GM23338 (cell line): ENCODE data around the gene RAB31. TPM values are rescaled to one million over a fixed set of nuclear protein-coding genes. Genes with fewer than 3 reads are reported as not detected.

Experiments
- ATAC-seq: fragments of 200-7000 bp; cut with Tn5 transposase; 3 replicates; pipeline ENCODE4 v1.9.1; 2020
- DNase-seq: peaks from one replicate; pipeline ENCODE4 v3.0.0-alpha.2; 2015; ENCODE audit warnings: low spot score
- H2AFZ ChIP-seq: fragments of 200-600 bp; sonication (generic); 2 replicates; pipeline ENCODE4 v1.8.0; 2016; ENCODE audit warnings: antibody characterized with exemption, mild to moderate bottlenecking, moderate library complexity
- H3F3A ChIP-seq: fragments of 200-600 bp; sonication (generic); replicated peaks from 2 replicates; pipeline ENCODE4 v1.8.0; 2017; ENCODE audit warnings: antibody characterized with exemption, mixed run types, low read depth
- H3K27ac ChIP-seq: fragments of 200-600 bp; sonication (generic); 2 replicates; pipeline ENCODE4 v1.6.1; 2016; ENCODE audit warnings: low read depth
- H3K27me3 ChIP-seq: fragments of 200-600 bp; sonication (generic); 2 replicates; pipeline ENCODE4 v1.8.0; 2016; ENCODE audit warnings: mild to moderate bottlenecking, mixed run types, moderate library complexity; ENCODE audit not compliant: insufficient read depth
- H3K36me3 ChIP-seq: fragments of 200-600 bp; sonication (generic); 2 replicates; pipeline ENCODE4 v1.8.0; 2016; ENCODE audit warnings: mild to moderate bottlenecking; ENCODE audit not compliant: insufficient read depth
- H3K4me1 ChIP-seq: fragments of 200-600 bp; sonication (generic); 2 replicates; pipeline ENCODE4 v1.8.0; 2016; ENCODE audit warnings: mild to moderate bottlenecking, moderate library complexity; ENCODE audit not compliant: insufficient read depth
- H3K4me2 ChIP-seq: fragments of 200-600 bp; sonication (generic); 2 replicates; pipeline ENCODE4 v1.7.1; 2017; ENCODE audit warnings: mixed run types
- H3K4me3 ChIP-seq: fragments of 200-600 bp; sonication (generic); 2 replicates; pipeline ENCODE4 v1.6.1; 2016; ENCODE audit warnings: mixed run types
- H3K79me2 ChIP-seq: fragments of 200-600 bp; sonication (generic); replicated peaks from 2 replicates; pipeline ENCODE4 v1.8.0; 2017; ENCODE audit warnings: mild to moderate bottlenecking; ENCODE audit not compliant: insufficient read depth
- H3K9me2 ChIP-seq: fragments of 200-600 bp; sonication (generic); 2 replicates; pipeline ENCODE4 v1.8.0; 2017; ENCODE audit not compliant: insufficient read depth
- H4K20me1 ChIP-seq: fragments of 200-600 bp; sonication (generic); replicated peaks from 2 replicates; pipeline ENCODE4 v1.8.0; 2017; ENCODE audit warnings: mild to moderate bottlenecking; ENCODE audit not compliant: insufficient read depth
- H3K27ac Mint-ChIP-seq: 2 replicates; pipeline ENCODE4 v1.8.0; 2020; ENCODE audit warnings: inconsistent platforms, mild to moderate bottlenecking, moderate library complexity, mixed read lengths
- H3K27me3 Mint-ChIP-seq: 3 replicates; pipeline ENCODE4 v1.8.0; 2022; ENCODE audit warnings: low read depth, mild to moderate bottlenecking, moderate library complexity, mixed read lengths, inconsistent platforms; ENCODE audit not compliant: insufficient read depth, poor library complexity
- H3K36me3 Mint-ChIP-seq: 3 replicates; pipeline ENCODE4 v1.8.0; 2021; ENCODE audit warnings: low read depth, mild to moderate bottlenecking, inconsistent platforms, moderate library complexity, mixed read lengths
- H3K4me1 Mint-ChIP-seq: 3 replicates; pipeline ENCODE4 v1.8.0; 2020; ENCODE audit warnings: mild to moderate bottlenecking, inconsistent platforms, mixed read lengths
- H3K4me3 Mint-ChIP-seq: 3 replicates; pipeline ENCODE4 v1.8.0; 2021; ENCODE audit warnings: moderate library complexity, mild to moderate bottlenecking, inconsistent platforms, mixed read lengths
- H3K9me3 Mint-ChIP-seq: 3 replicates; pipeline ENCODE4 v1.8.0; 2020; ENCODE audit warnings: moderate library complexity, mild to moderate bottlenecking, inconsistent platforms, mixed read lengths
- CREB1 ChIP-seq: fragments of 250-450 bp; sonication (Bioruptor Pico); IDR thresholded peaks from 2 replicates; pipeline ENCODE4 v1.5.0; 2020; ENCODE audit warnings: low read depth, mild to moderate bottlenecking, moderate library complexity
- EZH2phosphoT487 ChIP-seq: fragments of 200-600 bp; sonication (generic); IDR thresholded peaks from one replicate; pipeline ENCODE4 v1.8.1; 2018; ENCODE audit warnings: antibody characterized with exemption; ENCODE audit not compliant: unreplicated experiment
- JUNB ChIP-seq: IDR thresholded peaks from one replicate; pipeline ENCODE4 v1.6.1; 2016; ENCODE audit warnings: antibody characterized with exemption; ENCODE audit not compliant: unreplicated experiment
- NANOG ChIP-seq: IDR thresholded peaks from 2 replicates; pipeline ENCODE4 v1.6.1; 2016; ENCODE audit warnings: antibody characterized with exemption, borderline replicate concordance
- POLR2AphosphoS5 ChIP-seq: IDR thresholded peaks from 2 replicates; pipeline ENCODE4 v1.6.1; 2016; ENCODE audit warnings: antibody characterized with exemption, low read depth
- ZNF114 ChIP-seq: fragments of 250-450 bp; sonication (Bioruptor Pico); IDR thresholded peaks from 2 replicates; pipeline ENCODE4 v1.5.0; 2020; ENCODE audit warnings: mild to moderate bottlenecking, moderate library complexity
- ZNF331 ChIP-seq: fragments of 250-450 bp; sonication (Bioruptor Pico); IDR thresholded peaks from 2 replicates; pipeline ENCODE4 v1.5.0; 2020; ENCODE audit warnings: low read depth, mild to moderate bottlenecking, moderate library complexity
- polyA plus RNA-seq: library from polyadenylated mRNA; unstranded; fragments of >200 nt; fragmentation: Nextera tagmentation; extraction: Ambion mirVana; gene quantifications from 2 replicates; pipeline ENCODE4 v1.2.1, GENCODE V29; 2016
- total RNA-seq: library from RNA; depleted of rRNA; stranded (reverse); fragments of >200 nt; shearing (Covaris generic); gene quantifications from 2 replicates; pipeline ENCODE4 v1.2.3, GENCODE V29; 2014
- TF ChIP-seq, protein P1 (sequence below), 2 experiments: fragments of 200-600 bp in 1 of 2; sonication (generic) in 1 of 2; conservative IDR thresholded peaks; 2 replicates each; pipeline versions ENCODE4 v1.5.1 to v1.6.1; 2016 to 2017; ENCODE audit warnings: antibody characterized with exemption in 2 of 2, low read depth in 2 of 2, mild to moderate bottlenecking in 2 of 2, moderate library complexity in 1 of 2
- TF ChIP-seq, protein P2 (sequence below): IDR thresholded peaks from one replicate; pipeline ENCODE4 v1.6.1; 2018; ENCODE audit warnings: antibody characterized with exemption; ENCODE audit not compliant: unreplicated experiment
- TF ChIP-seq, protein P3 (sequence below): IDR thresholded peaks from 2 replicates; pipeline ENCODE4 v1.6.1; 2016; ENCODE audit warnings: antibody characterized with exemption
- TF ChIP-seq, protein P4 (sequence below): fragments of 250-450 bp; sonication (Bioruptor Pico); IDR thresholded peaks from 2 replicates; pipeline ENCODE4 v1.5.0; 2020; ENCODE audit warnings: mild to moderate bottlenecking, moderate library complexity

The RAB31 gene
- total and polyA plus RNA-seq, 2 experiments from 2014 or later: 33.8 to 46.1 TPM

DNA sequence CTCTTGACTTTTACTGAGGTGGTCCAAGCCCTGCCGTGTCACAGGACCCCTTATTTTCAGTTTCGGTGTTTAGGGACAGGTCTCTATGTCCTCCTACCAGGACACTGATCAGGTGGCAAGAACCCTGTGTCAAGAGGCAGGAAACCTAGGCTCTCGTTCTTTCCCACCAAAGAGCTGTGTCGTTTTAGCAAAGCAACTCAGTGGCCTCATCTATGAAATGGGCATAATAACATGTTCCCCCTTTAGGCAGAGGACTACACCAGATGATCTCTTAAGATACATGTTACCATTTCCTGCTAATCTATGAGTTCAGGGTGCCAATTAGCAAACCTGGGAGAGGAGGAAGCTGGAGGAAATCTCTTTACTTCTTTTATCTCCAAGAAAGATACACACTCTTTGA is 1.9 kb downstream of the RAB31 start (continued):
- TF ChIP-seq NANOG: no peak
- TF ChIP-seq, protein P1, sequence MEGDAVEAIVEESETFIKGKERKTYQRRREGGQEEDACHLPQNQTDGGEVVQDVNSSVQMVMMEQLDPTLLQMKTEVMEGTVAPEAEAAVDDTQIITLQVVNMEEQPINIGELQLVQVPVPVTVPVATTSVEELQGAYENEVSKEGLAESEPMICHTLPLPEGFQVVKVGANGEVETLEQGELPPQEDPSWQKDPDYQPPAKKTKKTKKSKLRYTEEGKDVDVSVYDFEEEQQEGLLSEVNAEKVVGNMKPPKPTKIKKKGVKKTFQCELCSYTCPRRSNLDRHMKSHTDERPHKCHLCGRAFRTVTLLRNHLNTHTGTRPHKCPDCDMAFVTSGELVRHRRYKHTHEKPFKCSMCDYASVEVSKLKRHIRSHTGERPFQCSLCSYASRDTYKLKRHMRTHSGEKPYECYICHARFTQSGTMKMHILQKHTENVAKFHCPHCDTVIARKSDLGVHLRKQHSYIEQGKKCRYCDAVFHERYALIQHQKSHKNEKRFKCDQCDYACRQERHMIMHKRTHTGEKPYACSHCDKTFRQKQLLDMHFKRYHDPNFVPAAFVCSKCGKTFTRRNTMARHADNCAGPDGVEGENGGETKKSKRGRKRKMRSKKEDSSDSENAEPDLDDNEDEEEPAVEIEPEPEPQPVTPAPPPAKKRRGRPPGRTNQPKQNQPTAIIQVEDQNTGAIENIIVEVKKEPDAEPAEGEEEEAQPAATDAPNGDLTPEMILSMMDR (conservative IDR thresholded peaks at IDR 0.05; ENCODE audit: low read depth in 2 of 2): no peak
- TF ChIP-seq EZH2phosphoT487: no peak

DNA sequence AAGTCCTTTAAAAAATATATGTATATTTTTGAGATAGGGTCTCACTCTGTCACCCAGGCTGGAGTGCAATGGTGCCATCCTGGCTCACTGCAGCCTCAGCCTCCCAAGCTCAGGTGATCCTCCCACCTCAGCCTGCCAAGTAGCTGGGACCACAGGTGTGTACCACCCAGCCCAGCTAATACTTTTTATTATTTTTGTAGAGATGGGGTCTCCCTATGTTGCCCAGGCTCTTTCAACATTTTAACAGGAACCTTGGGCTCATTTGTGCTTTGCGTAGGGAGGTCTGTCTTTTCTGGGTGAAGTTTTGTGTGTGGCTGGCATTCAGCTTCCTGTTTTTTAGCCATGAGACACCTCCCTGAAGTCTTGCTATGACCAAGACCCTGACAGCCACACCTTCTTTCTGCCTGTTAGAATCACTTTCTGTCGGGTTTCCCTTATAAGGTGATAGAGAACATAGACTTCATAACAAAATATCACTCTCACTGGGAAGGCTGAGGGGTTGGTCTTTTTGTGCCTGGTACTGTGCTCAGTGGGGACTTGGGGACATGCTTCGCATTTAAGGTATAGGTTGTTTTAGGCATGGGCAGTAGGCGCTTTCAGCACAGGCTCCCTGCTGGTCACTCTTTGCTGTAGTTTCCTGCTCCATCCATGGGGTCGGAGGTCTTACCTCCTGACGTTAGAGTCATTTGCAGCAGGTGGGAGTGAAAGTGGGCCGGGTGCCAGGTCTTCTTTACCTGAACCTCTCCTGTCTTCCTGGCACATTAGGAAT is 3.4 kb downstream of the RAB31 start:
- DNase-seq: no peak
- no peaks in the 10 kb centered on the region for H3K36me3 ChIP-seq
- no peak overlapping the region for H3K4me2 ChIP-seq
- H3K4me1 ChIP-seq: peaks cover 14% of the 10 kb centered on the region
- H3K9me2 ChIP-seq: no peaks in the 10 kb centered on the region
- no peak overlapping the region for H3K27ac ChIP-seq
- Mint-ChIP-seq H3K36me3 (no peaks in the 10 kb centered on the region), H3K4me1 (peaks cover 37% of the 10 kb centered on the region), H3K27me3 (peaks cover 37% of the 10 kb centered on the region), H3K9me3 (no peaks in the 10 kb centered on the region; the same call in 2 of the 3 replicates), H3K27ac (no peak overlapping the region), H3K4me3 (no peak overlapping the region)
- peaks cover 41% of the 10 kb centered on the region for H3K27me3 ChIP-seq
- H2AFZ ChIP-seq: no peak overlapping the region
- peaks cover 17% of the 10 kb centered on the region for H4K20me1 ChIP-seq
- H3K4me3 ChIP-seq: no peak overlapping the region
- no peaks in the 10 kb centered on the region for H3F3A ChIP-seq
- ATAC-seq: no peak
- peaks cover 27% of the 10 kb centered on the region for H3K79me2 ChIP-seq
- TF ChIP-seq JUNB (no peak), ZNF331 (CRISPR knock-in tag) (no peak), CREB1 (CRISPR knock-in tag) (no peak), POLR2AphosphoS5 (no peak), ZNF114 (no peak)
- TF ChIP-seq, protein P2, sequence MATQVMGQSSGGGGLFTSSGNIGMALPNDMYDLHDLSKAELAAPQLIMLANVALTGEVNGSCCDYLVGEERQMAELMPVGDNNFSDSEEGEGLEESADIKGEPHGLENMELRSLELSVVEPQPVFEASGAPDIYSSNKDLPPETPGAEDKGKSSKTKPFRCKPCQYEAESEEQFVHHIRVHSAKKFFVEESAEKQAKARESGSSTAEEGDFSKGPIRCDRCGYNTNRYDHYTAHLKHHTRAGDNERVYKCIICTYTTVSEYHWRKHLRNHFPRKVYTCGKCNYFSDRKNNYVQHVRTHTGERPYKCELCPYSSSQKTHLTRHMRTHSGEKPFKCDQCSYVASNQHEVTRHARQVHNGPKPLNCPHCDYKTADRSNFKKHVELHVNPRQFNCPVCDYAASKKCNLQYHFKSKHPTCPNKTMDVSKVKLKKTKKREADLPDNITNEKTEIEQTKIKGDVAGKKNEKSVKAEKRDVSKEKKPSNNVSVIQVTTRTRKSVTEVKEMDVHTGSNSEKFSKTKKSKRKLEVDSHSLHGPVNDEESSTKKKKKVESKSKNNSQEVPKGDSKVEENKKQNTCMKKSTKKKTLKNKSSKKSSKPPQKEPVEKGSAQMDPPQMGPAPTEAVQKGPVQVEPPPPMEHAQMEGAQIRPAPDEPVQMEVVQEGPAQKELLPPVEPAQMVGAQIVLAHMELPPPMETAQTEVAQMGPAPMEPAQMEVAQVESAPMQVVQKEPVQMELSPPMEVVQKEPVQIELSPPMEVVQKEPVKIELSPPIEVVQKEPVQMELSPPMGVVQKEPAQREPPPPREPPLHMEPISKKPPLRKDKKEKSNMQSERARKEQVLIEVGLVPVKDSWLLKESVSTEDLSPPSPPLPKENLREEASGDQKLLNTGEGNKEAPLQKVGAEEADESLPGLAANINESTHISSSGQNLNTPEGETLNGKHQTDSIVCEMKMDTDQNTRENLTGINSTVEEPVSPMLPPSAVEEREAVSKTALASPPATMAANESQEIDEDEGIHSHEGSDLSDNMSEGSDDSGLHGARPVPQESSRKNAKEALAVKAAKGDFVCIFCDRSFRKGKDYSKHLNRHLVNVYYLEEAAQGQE: no peak
- TF ChIP-seq, protein P3, sequence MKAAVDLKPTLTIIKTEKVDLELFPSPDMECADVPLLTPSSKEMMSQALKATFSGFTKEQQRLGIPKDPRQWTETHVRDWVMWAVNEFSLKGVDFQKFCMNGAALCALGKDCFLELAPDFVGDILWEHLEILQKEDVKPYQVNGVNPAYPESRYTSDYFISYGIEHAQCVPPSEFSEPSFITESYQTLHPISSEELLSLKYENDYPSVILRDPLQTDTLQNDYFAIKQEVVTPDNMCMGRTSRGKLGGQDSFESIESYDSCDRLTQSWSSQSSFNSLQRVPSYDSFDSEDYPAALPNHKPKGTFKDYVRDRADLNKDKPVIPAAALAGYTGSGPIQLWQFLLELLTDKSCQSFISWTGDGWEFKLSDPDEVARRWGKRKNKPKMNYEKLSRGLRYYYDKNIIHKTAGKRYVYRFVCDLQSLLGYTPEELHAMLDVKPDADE: no peak
- TF ChIP-seq, protein P4, sequence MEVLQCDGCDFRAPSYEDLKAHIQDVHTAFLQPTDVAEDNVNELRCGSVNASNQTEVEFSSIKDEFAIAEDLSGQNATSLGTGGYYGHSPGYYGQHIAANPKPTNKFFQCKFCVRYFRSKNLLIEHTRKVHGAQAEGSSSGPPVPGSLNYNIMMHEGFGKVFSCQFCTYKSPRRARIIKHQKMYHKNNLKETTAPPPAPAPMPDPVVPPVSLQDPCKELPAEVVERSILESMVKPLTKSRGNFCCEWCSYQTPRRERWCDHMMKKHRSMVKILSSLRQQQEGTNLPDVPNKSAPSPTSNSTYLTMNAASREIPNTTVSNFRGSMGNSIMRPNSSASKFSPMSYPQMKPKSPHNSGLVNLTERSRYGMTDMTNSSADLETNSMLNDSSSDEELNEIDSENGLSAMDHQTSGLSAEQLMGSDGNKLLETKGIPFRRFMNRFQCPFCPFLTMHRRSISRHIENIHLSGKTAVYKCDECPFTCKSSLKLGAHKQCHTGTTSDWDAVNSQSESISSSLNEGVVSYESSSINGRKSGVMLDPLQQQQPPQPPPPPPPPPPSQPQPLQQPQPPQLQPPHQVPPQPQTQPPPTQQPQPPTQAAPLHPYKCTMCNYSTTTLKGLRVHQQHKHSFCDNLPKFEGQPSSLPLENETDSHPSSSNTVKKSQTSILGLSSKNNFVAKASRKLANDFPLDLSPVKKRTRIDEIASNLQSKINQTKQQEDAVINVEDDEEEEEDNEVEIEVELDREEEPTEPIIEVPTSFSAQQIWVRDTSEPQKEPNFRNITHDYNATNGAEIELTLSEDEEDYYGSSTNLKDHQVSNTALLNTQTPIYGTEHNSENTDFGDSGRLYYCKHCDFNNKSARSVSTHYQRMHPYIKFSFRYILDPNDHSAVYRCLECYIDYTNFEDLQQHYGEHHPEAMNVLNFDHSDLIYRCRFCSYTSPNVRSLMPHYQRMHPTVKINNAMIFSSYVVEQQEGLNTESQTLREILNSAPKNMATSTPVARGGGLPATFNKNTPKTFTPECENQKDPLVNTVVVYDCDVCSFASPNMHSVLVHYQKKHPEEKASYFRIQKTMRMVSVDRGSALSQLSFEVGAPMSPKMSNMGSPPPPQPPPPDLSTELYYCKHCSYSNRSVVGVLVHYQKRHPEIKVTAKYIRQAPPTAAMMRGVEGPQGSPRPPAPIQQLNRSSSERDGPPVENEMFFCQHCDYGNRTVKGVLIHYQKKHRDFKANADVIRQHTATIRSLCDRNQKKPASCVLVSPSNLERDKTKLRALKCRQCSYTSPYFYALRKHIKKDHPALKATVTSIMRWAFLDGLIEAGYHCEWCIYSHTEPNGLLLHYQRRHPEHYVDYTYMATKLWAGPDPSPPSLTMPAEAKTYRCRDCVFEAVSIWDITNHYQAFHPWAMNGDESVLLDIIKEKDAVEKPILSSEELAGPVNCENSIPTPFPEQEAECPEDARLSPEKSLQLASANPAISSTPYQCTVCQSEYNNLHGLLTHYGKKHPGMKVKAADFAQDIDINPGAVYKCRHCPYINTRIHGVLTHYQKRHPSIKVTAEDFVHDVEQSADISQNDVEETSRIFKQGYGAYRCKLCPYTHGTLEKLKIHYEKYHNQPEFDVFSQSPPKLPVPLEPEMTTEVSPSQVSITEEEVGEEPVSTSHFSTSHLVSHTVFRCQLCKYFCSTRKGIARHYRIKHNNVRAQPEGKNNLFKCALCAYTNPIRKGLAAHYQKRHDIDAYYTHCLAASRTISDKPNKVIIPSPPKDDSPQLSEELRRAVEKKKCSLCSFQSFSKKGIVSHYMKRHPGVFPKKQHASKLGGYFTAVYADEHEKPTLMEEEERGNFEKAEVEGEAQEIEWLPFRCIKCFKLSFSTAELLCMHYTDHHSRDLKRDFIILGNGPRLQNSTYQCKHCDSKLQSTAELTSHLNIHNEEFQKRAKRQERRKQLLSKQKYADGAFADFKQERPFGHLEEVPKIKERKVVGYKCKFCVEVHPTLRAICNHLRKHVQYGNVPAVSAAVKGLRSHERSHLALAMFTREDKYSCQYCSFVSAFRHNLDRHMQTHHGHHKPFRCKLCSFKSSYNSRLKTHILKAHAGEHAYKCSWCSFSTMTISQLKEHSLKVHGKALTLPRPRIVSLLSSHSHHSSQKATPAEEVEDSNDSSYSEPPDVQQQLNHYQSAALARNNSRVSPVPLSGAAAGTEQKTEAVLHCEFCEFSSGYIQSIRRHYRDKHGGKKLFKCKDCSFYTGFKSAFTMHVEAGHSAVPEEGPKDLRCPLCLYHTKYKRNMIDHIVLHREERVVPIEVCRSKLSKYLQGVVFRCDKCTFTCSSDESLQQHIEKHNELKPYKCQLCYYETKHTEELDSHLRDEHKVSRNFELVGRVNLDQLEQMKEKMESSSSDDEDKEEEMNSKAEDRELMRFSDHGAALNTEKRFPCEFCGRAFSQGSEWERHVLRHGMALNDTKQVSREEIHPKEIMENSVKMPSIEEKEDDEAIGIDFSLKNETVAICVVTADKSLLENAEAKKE (CRISPR knock-in tag): no peak
